Epithelial cell of esophagus (primary cell): ENCODE results near the gene TLN1.

Experiments
- DNase-seq: peaks from one replicate; pipeline ENCODE4 v3.0.0; 2010; ENCODE audit warnings: low read depth
- H3K4me3 ChIP-seq: 2 replicates; pipeline ENCODE4 v1.5.1; 2011; ENCODE audit warnings: mild to moderate bottlenecking, low read length, control low read depth
- TF ChIP-seq, protein P1 (sequence below): IDR thresholded peaks from 2 replicates; pipeline ENCODE4 v1.5.1; 2011; ENCODE audit warnings: low read depth, mild to moderate bottlenecking, low read length, control low read depth, inconsistent platforms; ENCODE audit not compliant: insufficient read depth; ENCODE audit errors: missing control alignments

The TLN1 gene, protein sequence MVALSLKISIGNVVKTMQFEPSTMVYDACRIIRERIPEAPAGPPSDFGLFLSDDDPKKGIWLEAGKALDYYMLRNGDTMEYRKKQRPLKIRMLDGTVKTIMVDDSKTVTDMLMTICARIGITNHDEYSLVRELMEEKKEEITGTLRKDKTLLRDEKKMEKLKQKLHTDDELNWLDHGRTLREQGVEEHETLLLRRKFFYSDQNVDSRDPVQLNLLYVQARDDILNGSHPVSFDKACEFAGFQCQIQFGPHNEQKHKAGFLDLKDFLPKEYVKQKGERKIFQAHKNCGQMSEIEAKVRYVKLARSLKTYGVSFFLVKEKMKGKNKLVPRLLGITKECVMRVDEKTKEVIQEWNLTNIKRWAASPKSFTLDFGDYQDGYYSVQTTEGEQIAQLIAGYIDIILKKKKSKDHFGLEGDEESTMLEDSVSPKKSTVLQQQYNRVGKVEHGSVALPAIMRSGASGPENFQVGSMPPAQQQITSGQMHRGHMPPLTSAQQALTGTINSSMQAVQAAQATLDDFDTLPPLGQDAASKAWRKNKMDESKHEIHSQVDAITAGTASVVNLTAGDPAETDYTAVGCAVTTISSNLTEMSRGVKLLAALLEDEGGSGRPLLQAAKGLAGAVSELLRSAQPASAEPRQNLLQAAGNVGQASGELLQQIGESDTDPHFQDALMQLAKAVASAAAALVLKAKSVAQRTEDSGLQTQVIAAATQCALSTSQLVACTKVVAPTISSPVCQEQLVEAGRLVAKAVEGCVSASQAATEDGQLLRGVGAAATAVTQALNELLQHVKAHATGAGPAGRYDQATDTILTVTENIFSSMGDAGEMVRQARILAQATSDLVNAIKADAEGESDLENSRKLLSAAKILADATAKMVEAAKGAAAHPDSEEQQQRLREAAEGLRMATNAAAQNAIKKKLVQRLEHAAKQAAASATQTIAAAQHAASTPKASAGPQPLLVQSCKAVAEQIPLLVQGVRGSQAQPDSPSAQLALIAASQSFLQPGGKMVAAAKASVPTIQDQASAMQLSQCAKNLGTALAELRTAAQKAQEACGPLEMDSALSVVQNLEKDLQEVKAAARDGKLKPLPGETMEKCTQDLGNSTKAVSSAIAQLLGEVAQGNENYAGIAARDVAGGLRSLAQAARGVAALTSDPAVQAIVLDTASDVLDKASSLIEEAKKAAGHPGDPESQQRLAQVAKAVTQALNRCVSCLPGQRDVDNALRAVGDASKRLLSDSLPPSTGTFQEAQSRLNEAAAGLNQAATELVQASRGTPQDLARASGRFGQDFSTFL (N-terminal part only)

DNA sequence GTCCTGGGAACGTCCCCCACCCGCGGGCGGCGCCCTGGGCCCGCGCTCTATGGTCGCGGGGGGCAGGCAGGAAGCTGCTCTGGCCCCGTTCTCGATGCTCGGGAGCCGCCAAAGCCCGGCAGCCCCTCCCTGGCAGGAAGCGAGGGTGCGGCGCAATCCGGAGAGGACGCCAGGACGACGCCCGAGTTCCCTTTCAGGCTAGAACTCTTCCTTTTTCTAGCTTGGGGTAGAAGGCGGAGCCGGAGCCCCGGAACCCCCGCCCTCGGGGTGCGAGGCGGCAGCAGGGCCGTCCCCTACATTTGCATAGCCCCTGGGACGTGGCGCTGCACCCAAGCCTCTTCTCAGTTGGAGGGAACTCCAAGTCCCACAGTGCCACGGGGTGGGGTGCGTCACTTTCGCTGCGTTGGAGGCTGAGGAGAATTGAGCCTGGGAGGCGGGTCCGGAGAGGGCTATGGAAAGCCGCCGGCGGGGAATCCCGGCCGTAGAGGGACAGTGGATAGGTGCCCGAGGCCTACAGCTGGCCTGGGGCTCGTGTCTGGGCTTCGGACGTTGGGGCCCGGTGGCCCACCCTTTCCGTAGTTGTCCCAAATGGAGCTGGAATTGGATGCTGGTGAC is at the start of gene TLN1, which contains the start of gene CREB3:
Gene TLN1, minus strand, starts transcription at position 11 of the 615 bp plus-strand sequence. CDS start 6,501 bp downstream, outside the sequence.
Gene CREB3, plus strand, starts transcription at position 482 of the 615 bp plus-strand sequence. Its CDS starts 107 bp downstream, at position 589.
- peak within 1 kb of the TSS; percentile 87 for H3K4me3 ChIP-seq
- TF ChIP-seq, protein P1, sequence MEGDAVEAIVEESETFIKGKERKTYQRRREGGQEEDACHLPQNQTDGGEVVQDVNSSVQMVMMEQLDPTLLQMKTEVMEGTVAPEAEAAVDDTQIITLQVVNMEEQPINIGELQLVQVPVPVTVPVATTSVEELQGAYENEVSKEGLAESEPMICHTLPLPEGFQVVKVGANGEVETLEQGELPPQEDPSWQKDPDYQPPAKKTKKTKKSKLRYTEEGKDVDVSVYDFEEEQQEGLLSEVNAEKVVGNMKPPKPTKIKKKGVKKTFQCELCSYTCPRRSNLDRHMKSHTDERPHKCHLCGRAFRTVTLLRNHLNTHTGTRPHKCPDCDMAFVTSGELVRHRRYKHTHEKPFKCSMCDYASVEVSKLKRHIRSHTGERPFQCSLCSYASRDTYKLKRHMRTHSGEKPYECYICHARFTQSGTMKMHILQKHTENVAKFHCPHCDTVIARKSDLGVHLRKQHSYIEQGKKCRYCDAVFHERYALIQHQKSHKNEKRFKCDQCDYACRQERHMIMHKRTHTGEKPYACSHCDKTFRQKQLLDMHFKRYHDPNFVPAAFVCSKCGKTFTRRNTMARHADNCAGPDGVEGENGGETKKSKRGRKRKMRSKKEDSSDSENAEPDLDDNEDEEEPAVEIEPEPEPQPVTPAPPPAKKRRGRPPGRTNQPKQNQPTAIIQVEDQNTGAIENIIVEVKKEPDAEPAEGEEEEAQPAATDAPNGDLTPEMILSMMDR = no peak
- DNase-seq = peak; percentile 99

DNA sequence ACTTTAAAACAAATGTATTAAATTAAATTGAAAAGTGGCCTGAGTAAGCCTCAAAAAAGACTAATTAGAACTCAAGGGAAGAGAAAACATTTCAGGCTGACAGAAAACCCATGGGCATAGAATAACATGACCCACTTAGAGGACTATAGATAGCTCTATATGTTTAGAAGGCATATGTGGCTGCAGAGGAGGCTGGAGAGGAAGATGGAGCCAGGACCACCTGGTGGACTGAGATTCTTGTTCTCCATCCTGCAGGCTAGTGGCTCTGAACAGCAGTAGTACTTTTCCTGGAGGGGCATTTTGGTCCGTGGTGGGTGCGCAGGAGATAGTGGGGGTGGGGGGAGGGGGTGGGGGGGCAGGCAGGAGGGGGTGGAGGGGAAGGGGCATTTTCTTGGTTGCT is 49.1 kb upstream of the TLN1 start:
- no peak overlapping the region for H3K4me3 ChIP-seq
- TF ChIP-seq, protein P1 = no peak
- no peak for DNase-seq

DNA sequence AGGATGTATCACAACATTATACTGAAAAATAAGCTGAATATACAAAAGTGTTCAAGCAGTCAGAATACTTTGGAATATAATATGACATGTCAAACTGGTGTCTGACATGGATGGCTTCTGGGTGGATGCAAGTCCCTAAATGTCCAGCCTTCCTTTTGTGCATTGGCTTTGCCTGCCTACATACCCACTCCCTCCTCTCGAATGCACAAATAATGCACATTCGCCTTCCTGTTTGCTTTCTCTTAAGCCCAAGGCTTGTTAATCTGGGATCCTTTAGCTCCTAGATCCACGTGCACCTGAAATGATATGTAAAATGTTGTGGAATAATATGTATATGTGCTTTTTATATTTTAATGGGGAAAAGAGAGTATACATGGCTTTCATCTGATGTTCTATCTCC is 46.5 kb upstream of the TLN1 start:
- no peak for DNase-seq
- TF ChIP-seq, protein P1 = no peak
- no peak overlapping the region for H3K4me3 ChIP-seq

DNA sequence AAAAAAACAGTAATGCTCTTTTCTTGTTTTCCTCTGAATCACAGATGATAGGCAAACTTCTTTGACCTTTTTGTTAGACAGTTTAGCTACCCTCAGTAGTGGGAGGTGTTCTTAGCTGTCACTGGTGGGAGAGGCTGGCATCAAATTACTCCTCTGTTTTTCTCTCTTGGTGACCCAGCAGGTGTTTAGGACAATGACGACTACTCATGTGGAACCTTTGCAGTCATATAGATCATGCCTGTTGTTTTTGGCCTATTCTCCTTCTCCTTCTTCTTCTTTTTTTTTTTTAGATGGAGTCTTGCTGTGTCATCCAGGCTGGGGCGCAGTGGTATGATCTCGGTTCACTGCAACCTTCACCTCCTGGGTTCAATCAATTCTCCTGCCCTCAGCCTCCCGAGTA is 44.0 kb upstream of the TLN1 start:
- TF ChIP-seq, protein P1 = no peak
- no peak overlapping the region for H3K4me3 ChIP-seq
- no peak for DNase-seq

DNA sequence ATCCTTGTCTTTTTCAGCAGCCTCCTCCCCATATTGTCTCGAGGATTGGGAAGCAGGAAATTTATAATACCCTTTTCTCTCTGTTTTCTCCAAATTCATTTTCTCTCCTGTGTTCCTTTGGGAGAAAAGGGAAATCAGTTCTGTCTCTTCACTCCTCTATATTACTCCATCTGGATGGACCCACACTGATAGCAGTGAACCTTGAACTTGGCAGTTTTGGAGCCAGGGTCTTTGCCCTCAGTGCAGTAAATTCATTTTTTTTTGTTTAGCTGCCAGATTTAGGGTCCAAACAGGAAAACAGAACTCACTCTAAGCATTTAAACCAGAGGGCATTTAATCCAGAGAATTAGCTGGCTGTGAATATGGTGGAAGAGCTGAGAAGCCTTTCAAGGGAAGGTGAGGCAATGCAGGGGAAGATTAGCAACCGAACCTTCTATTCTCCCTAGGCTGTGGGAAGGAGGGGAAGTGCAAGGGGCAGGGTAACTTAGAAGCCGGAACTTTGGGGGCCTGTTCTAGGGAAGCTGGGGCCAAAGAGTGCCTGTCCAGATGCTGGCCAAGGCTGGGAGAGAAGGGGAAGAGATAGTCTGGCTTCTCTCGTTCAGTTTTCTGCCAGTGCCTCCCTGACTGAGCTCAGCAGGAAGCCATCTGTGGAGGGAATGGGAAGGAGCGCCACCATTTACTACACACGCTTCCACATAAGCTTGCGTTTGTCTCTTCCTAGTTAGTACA is 43.1 kb upstream of the TLN1 start:
- H3K4me3 ChIP-seq = no peak overlapping the region
- TF ChIP-seq, protein P1 = no peak
- no peak for DNase-seq
